ENCODE results near the gene ORC4.
"Not testable (repeated sequence)": the region's sequence is repeated elsewhere in the genome, so short reads cannot be mapped to it uniquely, and the experiment has no call there.

ORC4 gene

GRCh38 chr2:148013876-148014275 lies 6.7 kb downstream of the ORC4 start:
- DNase-seq = no peak

- DNase-seq = not testable (repeated sequence)
Observed at GRCh38 chr2:148008411-148008810, 12.1 kb downstream of the ORC4 start.

GRCh38 chr2:148007219-148007900 lies 13.2 kb downstream of the ORC4 start:
- DNase-seq = no peak

GRCh38 chr2:148006249-148007007 lies 14.1 kb downstream of the ORC4 start:
- no peak for DNase-seq

- DNase-seq = not testable (repeated sequence)
Observed at GRCh38 chr2:148002420-148002819, 18.1 kb downstream of the ORC4 start.

GRCh38 chr2:148000095-148000494 lies 20.4 kb downstream of the ORC4 start:
- DNase-seq = no peak

- DNase-seq = no peak
Observed at GRCh38 chr2:147999126-147999525, 21.4 kb downstream of the ORC4 start.

- DNase-seq = no peak
Observed at GRCh38 chr2:147998203-147998602, 22.3 kb downstream of the ORC4 start.

- no peak for DNase-seq
Observed at GRCh38 chr2:147996828-147997227, 23.7 kb downstream of the ORC4 start.

GRCh38 chr2:147994965-147995364 lies 25.6 kb downstream of the ORC4 start:
- not testable (repeated sequence) for DNase-seq

GRCh38 chr2:147989809-147990403 lies 30.6 kb downstream of the ORC4 start:
- DNase-seq = no peak

GRCh38 chr2:147989102-147989501 lies 31.4 kb downstream of the ORC4 start:
- DNase-seq = no peak

- no peak for DNase-seq
Observed at GRCh38 chr2:147980940-147981528, 39.5 kb downstream of the ORC4 start.

- no peak for DNase-seq
Observed at GRCh38 chr2:147977679-147978078, 42.9 kb downstream of the ORC4 start.

- no peak for DNase-seq
Observed at GRCh38 chr2:147976102-147976501, 44.4 kb downstream of the ORC4 start.

GRCh38 chr2:147968571-147968970 lies 52.0 kb downstream of the ORC4 start:
- DNase-seq = no peak

- DNase-seq = no peak
Observed at GRCh38 chr2:147952118-147952517, 68.4 kb downstream of the ORC4 start.

GRCh38 chr2:147945660-147946059 lies 74.9 kb downstream of the ORC4 start:
- DNase-seq = no peak

GRCh38 chr2:147939313-147939712 lies 81.2 kb downstream of the ORC4 start:
- DNase-seq = no peak

GRCh38 chr2:147937744-147938349 lies 82.7 kb downstream of the ORC4 start:
- no peak for DNase-seq

GRCh38 chr2:147934881-147935620 lies 85.5 kb downstream of the ORC4 start:
- no peak for DNase-seq

GRCh38 chr2:147933931-147934330 lies 86.6 kb downstream of the ORC4 start:
- no peak for DNase-seq
